HG02840 (cell line): ENCODE results near the gene ZNF717.
"Not testable (repeated sequence)": the region's sequence is repeated elsewhere in the genome, so short reads cannot be mapped to it uniquely, and the experiment has no call there.

Source experiments
- ATAC-seq: cut with Tn5 transposase; IDR thresholded peaks from one replicate; pipeline ENCODE4 v1.9.1; 2021; ENCODE audit warnings: mild to moderate bottlenecking, moderate library complexity, moderate number of reproducible peaks; ENCODE audit not compliant: unreplicated experiment, low FRiP score

Gene ZNF717

GRCh38 chr3:75785081-75785755 is at the start of gene ZNF717:
Gene ZNF717 (minus strand): TSS chr3:75785549. CDS start chr3:75783362, 2,187 bp downstream.
- ATAC-seq, result not testable (repeated sequence)

- ATAC-seq, result not testable (repeated sequence)
These were observed 45.7 kb upstream of the ZNF717 start for GRCh38 chr3:75831076-75831475.

GRCh38 chr3:75818019-75818418 is 32.7 kb upstream of the ZNF717 start:
- not testable (repeated sequence) for ATAC-seq

- ATAC-seq, result not testable (repeated sequence)
These were observed 31.2 kb upstream of the ZNF717 start for GRCh38 chr3:75816287-75817180.

GRCh38 chr3:75814797-75815196 is 29.4 kb upstream of the ZNF717 start:
- ATAC-seq, result no peak

GRCh38 chr3:75782506-75782905 is 2.8 kb downstream of the ZNF717 start:
- no peak for ATAC-seq

- ATAC-seq, result no peak
These were observed 4.1 kb downstream of the ZNF717 start for GRCh38 chr3:75781079-75781745.

- ATAC-seq, result not testable (repeated sequence)
These were observed 7.6 kb downstream of the ZNF717 start for GRCh38 chr3:75777742-75778141.

GRCh38 chr3:75771631-75772030 is 13.7 kb downstream of the ZNF717 start:
- ATAC-seq, result not testable (repeated sequence)

- no peak for ATAC-seq
These were observed 16.9 kb downstream of the ZNF717 start for GRCh38 chr3:75768303-75769017.

- no peak for ATAC-seq
These were observed 47.4 kb downstream of the ZNF717 start for GRCh38 chr3:75737831-75738493.

GRCh38 chr3:75727985-75728384 is 57.4 kb downstream of the ZNF717 start:
- ATAC-seq, result no peak

GRCh38 chr3:75692061-75692460 is 93.3 kb downstream of the ZNF717 start:
- no peak for ATAC-seq

- ATAC-seq, result no peak
These were observed 98.0 kb downstream of the ZNF717 start for GRCh38 chr3:75687323-75687722.
